Stimulated activated CD4-positive, alpha-beta T cell treated with anti-CD3 and anti-CD28 coated beads, Interleukin-2, amount 100 ng/mL, for 4 hours (primary cell): ENCODE data around the gene PLEKHA7.

Experiments used
- DNase-seq: peaks from one replicate; pipeline ENCODE4 v3.0.0-alpha.2; 2020; ENCODE audit warnings: low read depth

Gene PLEKHA7

DNA sequence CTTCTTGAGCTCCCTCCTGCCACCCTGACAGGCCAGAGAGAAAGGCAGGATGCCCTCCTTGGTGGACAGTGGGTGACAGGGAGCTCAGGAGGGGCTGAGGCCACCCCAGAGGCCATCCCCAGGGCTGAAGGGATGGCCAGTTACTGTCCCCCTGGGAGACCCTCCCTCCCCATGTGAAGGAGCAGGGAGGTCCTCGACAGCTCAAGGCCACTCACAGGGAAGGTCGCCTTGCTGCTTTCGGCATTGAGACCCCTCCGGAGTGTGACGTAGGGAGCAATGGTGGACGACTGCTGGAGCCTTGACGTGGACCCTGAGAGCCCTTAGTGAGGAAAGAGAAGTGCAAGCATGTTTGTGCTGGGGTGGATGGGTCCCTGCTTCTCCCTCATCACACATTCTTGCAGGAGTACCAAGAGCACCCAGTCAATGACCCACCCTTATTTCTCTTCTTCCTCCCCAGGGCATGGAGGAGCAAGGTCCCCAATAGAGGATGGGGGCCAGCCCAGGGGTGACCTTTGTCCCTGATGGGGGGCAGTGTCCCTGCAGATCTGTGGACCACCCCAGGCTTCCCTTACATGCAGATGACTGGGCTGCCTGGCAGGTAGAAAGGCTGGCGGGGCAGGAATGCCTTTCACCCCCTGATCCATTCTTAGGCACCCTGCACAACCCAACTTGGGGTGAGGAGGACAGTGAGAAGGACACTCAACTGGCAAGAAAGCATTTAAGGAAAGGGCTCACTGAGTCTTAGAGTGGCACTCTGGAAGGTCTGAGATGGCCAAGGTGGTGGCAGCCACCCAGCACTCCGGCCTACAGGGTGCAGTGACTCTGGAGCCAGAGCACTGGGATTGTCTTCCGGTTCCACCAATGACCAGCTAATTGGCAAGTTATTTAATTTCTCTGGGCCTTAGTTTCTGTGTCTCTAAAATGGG, 224.4 kb downstream of the PLEKHA7 start:
- no peak for DNase-seq

DNA sequence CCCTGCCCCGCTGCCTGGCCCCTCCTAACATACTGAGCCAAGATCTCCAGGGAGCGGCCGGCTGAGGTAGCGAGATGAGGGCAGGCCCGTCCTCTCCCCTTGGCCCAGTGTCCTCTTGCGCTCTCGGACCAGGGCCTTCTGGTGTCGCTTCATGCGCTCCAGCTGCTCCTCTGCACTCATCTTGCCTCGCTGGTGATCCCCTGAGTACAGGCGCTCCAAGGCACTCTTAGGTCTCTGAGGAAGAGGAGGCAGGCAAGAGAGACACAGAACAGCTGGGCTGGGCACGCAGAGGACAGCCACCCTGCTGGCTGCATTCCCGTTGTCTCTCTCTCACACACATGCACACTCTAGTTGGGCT, 225.2 kb downstream of the PLEKHA7 start:
- no peak for DNase-seq

DNA sequence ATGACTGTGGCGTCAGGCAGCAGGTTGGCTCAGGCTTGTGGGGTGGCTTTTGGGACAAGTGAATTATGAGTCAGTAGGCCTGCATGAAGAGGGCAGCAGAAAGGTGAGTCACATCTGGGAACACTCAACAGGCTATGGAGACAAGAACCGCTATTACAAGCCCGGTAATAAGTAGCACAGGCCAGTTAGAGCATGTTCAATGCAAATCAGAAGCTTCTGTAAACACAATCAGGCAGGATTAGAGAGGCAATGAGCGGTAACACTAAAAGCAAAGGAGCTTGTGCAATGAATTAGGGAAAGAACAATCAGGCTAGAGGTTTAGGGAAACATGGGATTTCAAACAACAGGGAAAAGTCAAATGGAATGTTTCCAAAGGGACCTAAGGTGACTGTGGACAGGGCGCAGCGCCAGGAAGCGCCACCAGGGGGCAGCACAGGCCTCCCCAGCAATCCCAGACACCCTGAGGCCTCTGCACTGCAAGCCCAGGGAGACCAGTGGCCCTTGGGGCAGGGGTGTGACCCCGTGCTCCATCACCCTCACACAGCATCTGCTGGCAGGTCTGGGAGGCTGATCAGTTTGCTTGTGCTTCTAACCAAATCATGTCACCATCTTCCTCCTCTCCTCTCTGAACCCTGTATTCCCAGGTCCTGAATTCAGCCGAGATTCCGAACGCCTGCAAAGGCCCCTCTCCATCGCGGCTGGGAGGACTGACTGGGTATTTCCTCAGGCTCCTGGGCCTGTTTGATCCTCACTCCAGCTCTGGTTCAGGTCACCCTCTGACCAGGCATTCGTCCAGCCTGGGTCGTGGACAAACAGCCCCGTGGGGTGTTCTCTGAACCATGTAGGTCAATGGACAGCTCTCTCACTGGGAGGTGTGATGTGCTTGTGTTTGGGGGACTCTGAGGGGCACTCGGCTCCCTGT, 225.8 kb downstream of the PLEKHA7 start:
- DNase-seq: peak; percentile 12

DNA sequence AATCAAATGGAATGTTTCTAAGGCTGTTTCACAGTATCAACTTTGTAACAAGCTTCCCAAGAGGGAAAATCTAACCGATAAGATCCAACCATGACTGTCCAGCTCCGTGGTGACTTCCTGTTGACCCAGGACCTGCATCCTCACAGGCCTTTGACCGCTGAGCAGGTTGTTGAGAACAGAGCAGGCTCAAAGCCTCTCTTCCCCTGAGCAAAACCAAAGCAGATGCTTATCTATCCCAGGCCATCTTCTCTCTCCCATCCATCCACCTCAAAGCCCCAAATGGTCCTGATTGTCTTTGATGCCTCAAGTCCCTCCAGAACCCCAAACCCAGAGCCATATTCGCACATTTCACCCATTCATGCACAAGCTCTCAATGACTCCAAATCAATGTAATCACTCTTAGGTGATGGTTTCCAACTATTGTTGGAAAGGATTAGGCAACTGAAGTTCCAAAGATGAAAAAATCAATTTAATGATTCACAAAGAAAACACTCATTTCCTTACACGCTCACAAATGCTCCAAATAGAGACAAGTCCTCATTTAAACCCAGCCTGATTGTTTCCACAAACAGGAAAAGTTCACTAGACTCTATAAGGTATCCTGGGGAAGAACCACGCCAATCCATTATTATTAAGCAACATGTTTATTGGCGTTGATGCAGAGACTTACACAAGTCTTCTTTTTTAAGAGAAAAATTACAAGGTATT, 227.0 kb downstream of the PLEKHA7 start:
- DNase-seq: no peak

DNA sequence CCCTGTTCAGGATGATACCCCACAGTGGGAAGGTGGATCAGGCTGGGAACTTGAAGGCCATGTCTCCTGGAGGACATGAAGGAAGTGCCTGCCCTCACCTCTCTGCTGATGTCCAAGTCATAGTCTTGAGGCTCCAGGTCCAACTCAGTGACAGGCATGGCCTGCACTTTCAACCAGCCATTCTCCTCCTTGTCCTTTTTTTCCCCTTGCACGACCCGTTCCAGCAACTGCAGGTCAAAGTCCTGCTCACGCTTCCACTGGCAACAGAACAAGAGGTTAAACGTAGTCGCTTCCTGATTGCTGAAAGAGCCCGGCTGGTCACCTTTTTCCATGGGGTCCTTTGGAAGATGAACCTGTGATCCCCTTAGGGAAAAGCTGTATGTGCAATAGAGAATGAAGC, 228.1 kb downstream of the PLEKHA7 start:
- no peak for DNase-seq

DNA sequence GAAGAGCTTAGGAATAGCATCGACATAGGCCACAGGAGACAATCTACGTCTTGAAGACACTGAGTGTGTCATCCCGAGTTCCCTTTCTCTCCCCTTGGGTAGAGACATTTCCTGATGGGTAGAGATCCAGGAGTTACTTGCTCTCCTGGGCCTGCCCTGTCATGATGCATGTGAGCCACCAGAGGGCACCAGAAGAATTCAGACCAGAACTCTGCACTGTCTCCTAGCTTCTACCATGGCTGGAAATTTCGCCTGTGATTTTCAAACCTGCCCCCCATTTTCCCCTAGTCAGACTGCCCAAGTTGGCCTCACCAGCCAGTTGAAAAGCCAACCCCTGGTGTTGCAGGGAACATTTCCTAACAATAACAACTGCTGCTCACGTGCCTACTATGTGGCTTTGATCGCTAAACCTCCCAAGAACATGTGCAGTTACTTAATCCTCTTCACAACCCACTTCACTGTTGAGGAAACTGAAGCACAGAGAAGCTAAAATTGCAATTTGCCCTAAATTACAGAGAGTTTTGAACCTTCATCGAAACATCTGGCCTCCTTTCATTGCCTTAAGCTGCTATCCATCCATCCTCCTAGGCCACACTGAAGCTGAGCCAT, 228.6 kb downstream of the PLEKHA7 start:
- DNase-seq: peak; percentile 32

DNA sequence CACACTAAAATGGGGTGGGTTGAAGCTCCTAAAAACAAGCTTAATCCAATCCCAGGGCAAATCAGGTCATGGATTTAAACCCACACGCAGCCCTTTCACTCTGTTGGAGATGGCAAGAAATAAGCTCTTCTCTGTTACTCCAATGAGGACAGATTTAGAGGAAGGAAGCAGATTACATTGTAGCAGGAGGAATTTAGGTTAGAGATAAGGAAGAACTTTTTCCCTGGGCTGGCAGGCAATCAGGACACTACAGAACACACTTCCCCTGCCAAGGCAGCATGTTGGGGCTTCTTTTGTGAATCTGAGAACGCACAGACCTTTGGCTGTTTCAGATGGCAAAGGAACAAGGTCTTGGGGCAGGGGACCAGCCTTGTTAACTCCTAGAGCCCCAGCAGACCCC, 229.5 kb downstream of the PLEKHA7 start:
- DNase-seq: no peak

DNA sequence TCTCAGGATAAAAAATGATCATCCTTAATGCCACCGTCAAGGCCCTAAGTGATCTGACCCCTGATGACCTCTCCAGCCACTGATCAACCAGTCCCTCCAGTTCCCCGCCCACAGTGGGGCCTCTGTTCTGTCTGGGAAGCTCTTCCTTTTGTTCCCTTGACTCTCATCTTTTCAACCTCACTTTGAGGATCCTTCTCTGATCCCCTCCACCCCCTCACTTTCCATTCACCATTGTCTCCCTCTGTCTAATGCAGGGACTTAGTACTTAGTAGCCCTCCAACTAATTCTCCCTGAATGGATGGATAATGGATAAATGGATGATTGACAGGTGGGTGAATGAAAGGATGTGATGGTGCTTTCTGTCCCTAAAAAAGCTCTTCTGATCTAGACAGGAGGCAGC, 230.1 kb downstream of the PLEKHA7 start:
- no peak for DNase-seq

DNA sequence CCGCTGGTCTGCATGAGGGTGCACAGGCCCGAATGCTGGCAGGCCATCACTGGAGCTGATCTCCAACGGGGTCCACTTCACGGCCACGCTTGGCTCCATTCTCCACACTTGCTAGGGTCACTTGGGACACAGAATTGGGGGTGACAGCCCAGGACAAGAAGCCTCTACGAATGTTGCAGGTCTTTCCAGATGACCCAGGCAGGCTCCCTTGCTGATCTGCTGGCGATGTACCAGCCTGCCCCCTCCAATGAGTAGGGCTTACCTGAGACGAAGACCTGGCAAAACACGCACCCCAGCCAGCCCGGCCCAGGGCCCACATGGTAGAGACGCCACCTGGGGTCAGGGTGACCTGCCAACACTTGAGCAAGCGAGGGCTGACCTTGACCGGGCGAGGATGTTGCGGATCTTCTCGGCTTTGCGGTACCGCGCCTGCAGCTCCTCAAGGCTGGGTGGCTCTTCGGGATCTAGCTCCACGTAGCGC, 230.9 kb downstream of the PLEKHA7 start:
- DNase-seq: no peak

DNA sequence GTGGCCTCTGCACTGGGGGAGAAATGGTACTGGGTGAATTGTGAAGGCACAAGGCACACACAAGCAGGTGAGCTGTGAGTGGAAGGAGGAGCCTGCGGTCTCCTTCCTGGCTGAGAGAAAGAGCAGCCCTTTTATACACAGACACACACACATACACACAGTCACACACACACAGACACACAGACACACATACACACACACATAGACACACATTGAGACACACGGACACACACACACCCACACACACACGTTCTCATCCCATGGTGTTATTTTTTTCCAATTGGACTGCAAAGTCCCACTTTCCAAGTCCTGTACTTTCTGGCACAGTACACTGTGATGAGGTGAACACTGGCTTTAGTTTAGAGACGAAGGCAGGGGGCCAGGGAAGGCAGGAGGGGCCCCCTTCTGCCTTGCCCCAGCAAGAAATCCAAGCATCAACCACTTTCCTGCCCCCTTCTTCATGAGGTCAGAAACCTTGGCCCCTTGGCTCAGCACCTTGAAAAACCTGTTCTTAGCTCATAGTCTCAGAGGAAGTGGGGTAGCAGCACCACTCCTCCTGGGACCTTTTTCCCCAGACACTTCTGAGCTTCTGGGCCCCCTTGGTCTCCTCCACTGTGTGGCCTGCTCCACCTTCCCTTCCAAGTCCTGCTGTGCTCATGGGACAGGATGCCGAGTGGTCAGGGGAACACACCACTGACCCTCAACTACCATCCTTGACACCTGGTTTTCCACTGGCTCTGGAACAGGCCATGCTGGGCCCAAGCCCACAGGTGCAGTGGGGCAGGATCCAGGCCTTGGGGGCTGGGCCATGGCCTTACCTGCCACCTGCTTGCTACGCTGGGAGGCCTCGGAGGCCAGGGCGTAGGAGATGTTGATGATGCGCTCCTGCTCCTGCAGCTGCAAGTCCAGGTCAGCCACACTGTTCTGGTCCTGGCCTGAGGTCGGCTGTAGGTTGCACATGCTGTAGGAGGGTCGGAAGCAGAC, 232.0 kb downstream of the PLEKHA7 start:
- no peak for DNase-seq

DNA sequence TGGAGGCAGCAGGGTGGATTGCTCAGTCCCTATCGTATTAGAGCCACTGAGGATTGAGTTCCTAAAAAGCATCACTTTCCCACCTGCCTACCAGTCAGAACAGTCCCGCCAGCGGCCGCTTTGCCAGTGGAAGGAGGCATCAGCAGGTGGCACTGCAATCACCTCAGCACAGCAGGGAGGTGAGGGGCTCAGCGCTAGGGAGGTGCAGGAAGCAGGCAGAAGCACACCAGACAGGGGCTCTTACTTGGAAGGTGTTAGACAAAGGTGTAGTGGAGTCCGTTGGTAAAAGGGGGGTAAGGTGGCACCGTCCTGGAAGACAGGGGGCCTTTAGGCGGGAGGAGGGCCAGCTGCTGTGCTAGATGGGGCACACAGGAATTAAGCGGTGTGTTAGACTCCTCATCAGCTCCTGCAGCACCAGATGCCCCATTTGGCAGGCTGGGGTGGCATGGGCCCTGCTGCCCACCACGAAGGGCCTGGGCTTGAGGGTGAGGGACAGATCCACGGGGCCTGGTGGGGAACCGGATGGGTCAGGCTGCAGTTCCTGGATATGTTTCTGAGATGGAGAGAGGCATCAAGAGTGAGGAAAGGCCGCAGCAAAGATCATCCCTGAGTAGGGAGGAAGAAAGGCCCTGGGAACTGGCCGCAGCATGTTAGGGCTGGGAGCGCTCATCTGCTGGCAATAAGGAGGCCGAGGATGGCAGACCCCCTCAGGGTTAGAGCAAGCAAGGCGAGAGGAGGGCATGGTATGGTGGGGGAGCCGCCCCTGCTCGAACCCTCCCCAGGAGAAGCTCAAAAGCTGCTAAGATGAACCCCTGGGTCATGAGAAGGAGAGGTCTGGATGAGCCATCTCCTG, 233.3 kb downstream of the PLEKHA7 start:
- no peak for DNase-seq

DNA sequence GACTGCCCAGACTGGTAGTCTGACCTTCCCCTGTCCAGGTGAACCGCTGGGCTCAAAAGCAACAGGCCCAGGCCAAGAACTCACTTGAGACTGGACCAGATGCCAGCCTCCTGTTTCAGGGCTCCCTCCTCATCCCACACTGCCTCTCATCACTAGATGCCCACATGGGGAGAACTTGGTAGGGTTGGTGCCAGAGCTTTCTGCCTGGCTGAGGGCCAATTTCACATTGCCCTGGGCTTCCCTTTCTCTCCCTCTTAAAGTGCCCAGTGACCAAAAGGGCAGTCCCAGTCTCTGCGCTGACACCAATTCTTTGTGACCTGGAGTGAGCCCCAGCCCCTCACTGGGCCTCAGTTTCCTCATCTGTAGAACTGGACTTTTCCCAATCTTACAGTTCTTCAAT, 234.1 kb downstream of the PLEKHA7 start:
- no peak for DNase-seq

DNA sequence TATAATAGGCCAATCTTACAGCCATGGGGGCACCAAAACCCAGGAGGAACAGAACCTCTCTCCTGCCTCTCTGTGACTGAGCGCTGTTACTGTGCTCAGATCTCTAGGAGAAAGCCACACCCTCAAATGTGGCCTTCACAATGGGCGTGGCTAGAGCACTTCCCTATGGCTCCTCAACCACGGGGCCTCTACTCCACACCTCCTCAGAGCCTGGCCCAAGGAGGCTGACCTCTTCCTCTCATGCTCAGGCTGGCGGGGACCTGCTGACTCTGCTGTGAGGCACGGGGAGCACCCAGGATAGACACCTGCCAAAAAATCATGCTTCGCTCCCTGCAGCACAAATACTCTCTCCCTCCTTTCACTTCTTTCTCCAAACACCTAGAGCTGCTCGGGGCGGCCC, 234.8 kb downstream of the PLEKHA7 start:
- no peak for DNase-seq

DNA sequence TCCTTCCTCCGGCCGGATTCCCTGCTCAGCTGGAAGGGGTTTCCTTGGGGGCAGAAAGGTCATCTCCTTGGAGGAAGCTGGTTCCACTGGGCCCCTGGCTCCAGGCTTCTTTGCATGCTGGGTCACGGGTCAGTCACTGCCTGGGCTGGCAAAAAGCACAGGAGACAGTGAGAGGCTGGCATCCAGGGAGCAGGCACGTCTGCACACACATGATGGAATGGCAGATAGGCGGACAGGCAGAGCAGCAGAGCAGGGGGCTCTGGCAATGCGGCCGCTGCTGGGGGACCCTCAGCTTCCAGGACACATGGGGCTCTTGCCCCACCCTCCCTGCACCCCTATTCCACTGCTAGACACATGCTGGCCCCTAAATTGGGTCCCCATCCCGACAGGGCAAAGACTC, 235.3 kb downstream of the PLEKHA7 start:
- DNase-seq: no peak

DNA sequence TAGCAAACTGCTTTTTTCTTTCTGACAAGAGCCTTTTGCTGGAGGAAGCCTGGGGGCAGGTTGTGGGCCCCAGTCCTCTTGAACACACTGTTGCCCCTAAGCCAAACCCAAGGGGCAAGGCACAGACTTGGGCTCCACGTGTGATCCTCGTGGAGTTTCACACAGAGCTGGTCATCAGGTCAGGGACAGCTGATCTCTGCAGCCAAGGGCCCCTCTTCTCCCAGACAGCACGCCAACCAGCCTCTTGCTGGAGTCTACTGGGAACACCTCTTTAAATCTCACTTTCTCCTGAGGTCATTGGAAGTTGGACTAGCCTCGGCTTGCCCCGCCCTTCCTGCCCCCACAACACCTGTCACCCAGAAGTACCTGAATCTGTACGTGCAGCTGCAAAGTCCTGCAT, 235.9 kb downstream of the PLEKHA7 start:
- DNase-seq: no peak

DNA sequence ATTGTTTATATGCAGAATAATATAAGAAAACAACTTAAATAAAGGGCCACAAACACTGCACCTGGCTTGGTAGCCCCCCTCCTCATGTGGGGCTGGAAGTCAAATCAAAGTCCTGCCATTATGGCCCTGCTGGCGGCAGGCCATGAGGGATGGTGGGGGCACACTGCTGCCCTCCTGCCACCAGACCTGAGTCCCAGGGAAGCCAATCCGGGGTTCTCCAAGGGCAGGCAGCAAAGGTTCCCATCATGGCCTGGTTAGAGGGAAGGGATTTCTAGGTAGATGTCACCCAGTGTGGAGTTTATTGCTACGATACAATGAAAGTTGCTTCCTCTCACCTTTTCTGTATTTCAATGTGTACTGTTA, 236.6 kb downstream of the PLEKHA7 start:
- DNase-seq: no peak

DNA sequence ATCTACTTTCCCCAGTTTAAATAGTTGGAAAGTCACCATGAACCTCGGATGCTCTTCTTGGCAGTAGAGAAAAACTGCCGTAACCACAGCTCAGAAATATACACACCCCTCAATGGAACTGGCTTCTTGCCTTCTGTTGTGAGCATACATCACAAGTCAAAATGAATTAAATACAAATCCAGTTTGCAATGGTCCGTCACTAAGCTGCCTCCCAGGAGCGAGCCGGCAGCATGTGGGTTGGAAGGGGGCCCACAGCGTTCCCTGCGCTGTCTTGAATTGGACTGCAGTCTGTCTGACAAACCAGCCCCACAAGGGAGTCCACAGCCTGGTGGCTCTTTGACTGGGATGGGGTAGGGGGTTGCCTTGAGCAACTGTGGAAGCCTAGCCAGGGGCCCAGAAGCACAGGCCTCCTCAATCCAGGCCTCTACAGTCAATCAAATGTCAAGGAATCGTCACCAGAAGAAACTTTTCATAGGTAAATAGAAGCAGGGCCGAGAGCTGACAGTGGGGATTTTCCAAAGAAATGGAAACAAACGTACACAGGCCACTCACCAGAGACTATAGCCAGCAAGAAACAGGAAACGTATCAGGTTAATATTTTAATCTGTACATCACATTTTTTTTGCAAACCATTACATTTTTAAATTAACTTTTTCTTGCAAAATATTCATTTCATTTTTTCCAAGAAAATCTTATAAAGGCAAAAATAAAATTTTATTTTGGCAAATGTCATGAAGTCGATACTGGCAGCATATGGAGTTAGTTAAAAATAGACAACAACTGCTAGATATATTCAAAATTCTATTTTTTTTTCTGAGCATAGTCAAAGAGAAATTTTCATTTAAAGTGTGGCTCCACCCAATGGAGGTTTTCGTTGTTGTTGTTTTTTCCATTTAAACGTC, 237.3 kb downstream of the PLEKHA7 start:
- no peak for DNase-seq

DNA sequence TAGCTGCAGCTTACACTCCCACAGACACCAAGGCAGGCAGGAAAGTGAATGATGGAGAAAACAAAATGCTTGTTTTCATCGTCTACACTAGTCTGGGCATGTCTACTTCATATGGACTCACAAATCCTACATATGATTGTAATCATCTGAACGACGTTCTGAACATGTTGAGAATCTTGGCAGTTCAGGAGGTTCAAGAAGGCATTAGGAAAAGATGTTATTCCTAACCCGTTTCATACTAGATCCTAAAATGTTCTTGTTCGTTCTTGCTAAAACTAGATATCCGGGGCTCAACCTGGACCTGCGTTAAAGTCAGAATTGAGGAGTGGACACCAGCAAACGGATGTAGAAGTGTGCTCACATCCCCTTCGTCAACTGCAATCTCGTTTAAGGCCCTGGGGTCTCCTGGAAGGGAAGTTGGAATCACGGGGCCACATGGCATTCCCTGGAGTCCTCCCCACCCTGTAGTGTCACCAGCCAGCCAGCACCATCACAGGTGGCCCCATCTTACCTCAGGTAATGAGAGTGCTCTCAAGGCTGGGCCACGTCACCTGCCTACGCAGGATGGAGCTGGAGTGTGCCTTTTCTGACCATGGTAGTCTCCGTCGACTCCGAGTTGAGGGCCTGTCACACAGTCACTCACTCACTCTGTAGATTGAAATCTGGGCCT, 238.5 kb downstream of the PLEKHA7 start:
- DNase-seq: no peak
